AG10803 (cell line): Measurements from ENCODE around the gene DIAPH3.

Experiments
- DNase-seq: peaks from one replicate; pipeline ENCODE4 v3.0.0; 2010; ENCODE audit warnings: low read depth
- H3K4me3 ChIP-seq: 2 replicates; pipeline ENCODE4 v1.5.1; 2011; ENCODE audit warnings: mild to moderate bottlenecking, low read length, control low read depth
- TF ChIP-seq, protein P1 (sequence below): conservative IDR thresholded peaks from 2 replicates; pipeline ENCODE4 v1.5.1; 2011; ENCODE audit warnings: mild to moderate bottlenecking, low read length, control low read depth, inconsistent platforms

The DIAPH3 gene

GRCh38 chr13:59771272-59771671 lies 392.5 kb downstream of the DIAPH3 start:
- TF ChIP-seq, protein P1, sequence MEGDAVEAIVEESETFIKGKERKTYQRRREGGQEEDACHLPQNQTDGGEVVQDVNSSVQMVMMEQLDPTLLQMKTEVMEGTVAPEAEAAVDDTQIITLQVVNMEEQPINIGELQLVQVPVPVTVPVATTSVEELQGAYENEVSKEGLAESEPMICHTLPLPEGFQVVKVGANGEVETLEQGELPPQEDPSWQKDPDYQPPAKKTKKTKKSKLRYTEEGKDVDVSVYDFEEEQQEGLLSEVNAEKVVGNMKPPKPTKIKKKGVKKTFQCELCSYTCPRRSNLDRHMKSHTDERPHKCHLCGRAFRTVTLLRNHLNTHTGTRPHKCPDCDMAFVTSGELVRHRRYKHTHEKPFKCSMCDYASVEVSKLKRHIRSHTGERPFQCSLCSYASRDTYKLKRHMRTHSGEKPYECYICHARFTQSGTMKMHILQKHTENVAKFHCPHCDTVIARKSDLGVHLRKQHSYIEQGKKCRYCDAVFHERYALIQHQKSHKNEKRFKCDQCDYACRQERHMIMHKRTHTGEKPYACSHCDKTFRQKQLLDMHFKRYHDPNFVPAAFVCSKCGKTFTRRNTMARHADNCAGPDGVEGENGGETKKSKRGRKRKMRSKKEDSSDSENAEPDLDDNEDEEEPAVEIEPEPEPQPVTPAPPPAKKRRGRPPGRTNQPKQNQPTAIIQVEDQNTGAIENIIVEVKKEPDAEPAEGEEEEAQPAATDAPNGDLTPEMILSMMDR = peak; percentile 93
- no peak overlapping the region for H3K4me3 ChIP-seq
- DNase-seq = peak; percentile 48

DNA sequence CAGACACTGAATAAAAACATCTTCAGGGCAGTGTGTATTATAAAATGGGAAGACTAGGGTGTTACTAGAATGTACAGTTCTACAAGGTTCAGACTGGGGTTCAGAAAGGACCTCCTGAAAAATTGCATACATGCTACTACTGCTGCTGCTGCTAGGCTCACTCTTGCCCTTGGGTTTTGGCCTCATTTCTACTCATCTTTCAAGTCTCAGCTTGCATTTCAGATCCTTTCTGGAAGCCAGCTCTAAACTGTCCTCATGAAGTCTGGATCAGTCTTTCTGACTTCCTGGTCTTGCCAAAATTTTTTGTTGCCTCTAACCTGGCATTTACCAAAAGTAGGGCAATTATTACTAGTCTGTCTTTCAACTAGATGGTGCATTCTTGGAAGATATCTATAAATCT lies 393.3 kb downstream of the DIAPH3 start:
- TF ChIP-seq, protein P1 = no peak
- no peak for DNase-seq
- H3K4me3 ChIP-seq = no peak overlapping the region

- TF ChIP-seq, protein P1 = no peak
- no peak for DNase-seq
- H3K4me3 ChIP-seq = no peak overlapping the region
Measured at GRCh38 chr13:59766236-59766635, 397.5 kb downstream of the DIAPH3 start.

DNA sequence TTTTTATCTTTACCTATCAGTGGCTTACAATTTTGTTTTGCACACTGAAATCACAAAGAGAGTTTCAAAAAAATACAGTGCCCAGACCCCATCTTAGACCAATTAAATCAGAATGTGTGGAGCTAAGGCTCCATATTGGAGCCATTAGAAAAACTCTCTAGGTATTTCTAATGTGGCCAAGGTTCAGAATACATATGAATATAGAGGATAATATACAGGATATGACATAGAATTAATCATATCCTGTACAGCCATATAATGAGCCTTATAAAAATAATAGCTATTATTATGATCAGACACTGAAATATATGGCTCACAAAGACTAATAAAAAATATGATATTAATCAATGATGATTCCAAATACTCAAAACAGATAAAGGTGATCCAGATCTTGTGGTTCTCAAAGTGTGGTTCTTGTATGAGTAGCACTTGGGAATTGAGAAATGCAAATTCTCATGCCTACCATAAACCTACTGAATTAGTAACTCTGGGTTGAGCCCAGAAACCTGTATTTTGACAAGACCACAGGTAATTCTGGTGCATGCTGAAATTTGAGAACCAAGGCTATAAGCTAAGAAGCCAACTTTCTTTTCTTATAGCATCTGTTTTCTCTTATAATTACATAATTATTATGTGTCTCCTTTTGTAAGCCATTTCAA lies 408.0 kb downstream of the DIAPH3 start:
- no peak for DNase-seq
- H3K4me3 ChIP-seq = no peak overlapping the region
- TF ChIP-seq, protein P1 = no peak

DNA sequence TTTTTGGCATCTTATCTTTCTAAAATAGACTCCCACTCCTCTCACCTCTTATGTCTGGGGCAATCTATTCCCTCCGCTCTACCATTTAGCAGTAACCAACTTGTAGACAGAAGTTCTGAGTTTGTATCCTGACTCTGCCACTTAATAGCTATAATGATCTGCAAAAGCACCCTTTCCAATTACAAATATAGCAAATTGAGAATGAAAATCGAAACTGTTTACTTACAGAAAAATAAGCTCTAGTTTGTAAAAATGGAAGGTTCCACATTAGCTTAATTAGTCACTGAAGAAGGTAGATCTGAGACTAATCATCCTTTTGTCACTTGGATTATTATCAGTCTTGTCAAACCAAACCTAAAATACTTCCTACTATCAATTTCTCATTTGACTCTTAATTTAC lies 409.3 kb downstream of the DIAPH3 start:
- no peak for DNase-seq

DNA sequence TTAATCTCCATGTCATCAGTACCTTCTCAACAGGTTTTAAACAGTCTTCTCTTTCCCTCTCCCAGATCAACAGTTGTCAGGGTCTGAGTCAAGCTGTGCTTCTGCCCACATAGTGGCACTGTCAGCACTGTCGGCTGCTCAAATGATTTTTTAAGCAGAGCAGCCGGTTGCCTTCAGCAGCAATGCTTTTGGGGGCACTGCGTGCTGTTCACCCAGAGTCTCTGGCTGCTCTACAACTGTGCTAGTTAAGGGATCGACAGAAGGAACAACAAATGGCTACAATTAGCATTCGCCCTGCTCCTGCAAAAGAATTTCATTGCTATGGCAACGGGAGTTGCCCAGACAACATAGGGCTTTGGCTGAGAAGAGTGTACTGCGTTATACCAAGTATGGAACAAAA lies 412.9 kb downstream of the DIAPH3 start:
- DNase-seq = peak; percentile 89
- TF ChIP-seq, protein P1 = no peak
- H3K4me3 ChIP-seq = peak overlapping the region; percentile 32

More for the DNA sequence above, 409.3 kb downstream of the DIAPH3 start:
- no peak overlapping the region for H3K4me3 ChIP-seq
- TF ChIP-seq, protein P1 = no peak

- TF ChIP-seq, protein P1 = no peak
- DNase-seq = no peak
- no peak overlapping the region for H3K4me3 ChIP-seq
Measured at GRCh38 chr13:59748046-59748445, 415.7 kb downstream of the DIAPH3 start.
